ENCODE measurements around the gene YTHDF1. TPM values are rescaled to one million over a fixed set of nuclear protein-coding genes. Genes with fewer than 3 reads are reported as not detected.

The YTHDF1 gene
- total RNA-seq, 2 donors from 2014 or later: 21.8 to 31.8 TPM

GRCh38 chr20:63168861-63169260, 47.1 kb downstream of the YTHDF1 start:
- no peaks in the 10 kb centered on the region for H3K27me3 ChIP-seq (replicated peaks; ENCODE audit: insufficient read depth)
- no peaks in the 10 kb centered on the region for H3K36me3 ChIP-seq

GRCh38 chr20:63167918-63168520, 47.9 kb downstream of the YTHDF1 start:
- ATAC-seq (ENCODE audit: insufficient number of reproducible peaks, low FRiP score, low read depth) (no peak), DNase-seq (ENCODE audit: low spot score) (no peak)
- Histone ChIP-seq H3K27me3 (replicated peaks; ENCODE audit: insufficient read depth) (no peaks in the 10 kb centered on the region), H3K27ac (no peak overlapping the region), H3K4me3 (no peak overlapping the region), H3K9me3 (no peaks in the 10 kb centered on the region), H3K4me1 (ENCODE audit: control insufficient read depth in 1 of 2, low read depth in 2 of 2) (no peaks in the 10 kb centered on the region), H3K36me3 (no peaks in the 10 kb centered on the region)
- TF ChIP-seq CTCF (IDR thresholded peaks at IDR 0.05): no peak

More at GRCh38 chr20:63168861-63169260, 47.1 kb downstream of the YTHDF1 start:
- H3K4me1 ChIP-seq (ENCODE audit: control insufficient read depth in 1 of 2, low read depth in 2 of 2): no peaks in the 10 kb centered on the region
- H3K4me3 ChIP-seq: no peak overlapping the region
- DNase-seq (ENCODE audit: low spot score) (no peak), ATAC-seq (ENCODE audit: insufficient number of reproducible peaks, low FRiP score, low read depth) (no peak)
- TF ChIP-seq CTCF (IDR thresholded peaks at IDR 0.05): no peak
- no peak overlapping the region for H3K27ac ChIP-seq
- no peaks in the 10 kb centered on the region for H3K9me3 ChIP-seq

GRCh38 chr20:63167026-63167917, 48.7 kb downstream of the YTHDF1 start:
- H3K27ac ChIP-seq: no peak overlapping the region
- DNase-seq (ENCODE audit: low spot score) (no peak), ATAC-seq (ENCODE audit: insufficient number of reproducible peaks, low FRiP score, low read depth) (no peak)
- no peak overlapping the region for H3K4me3 ChIP-seq
- no peaks in the 10 kb centered on the region for H3K4me1 ChIP-seq (ENCODE audit: control insufficient read depth in 1 of 2, low read depth in 2 of 2)
- no peaks in the 10 kb centered on the region for H3K9me3 ChIP-seq
- no peak for TF ChIP-seq CTCF (IDR thresholded peaks at IDR 0.05)
- no peaks in the 10 kb centered on the region for H3K27me3 ChIP-seq (replicated peaks; ENCODE audit: insufficient read depth)
- H3K36me3 ChIP-seq: no peaks in the 10 kb centered on the region

GRCh38 chr20:63166193-63167020, 49.5 kb downstream of the YTHDF1 start:
- Histone ChIP-seq H3K9me3 (no peaks in the 10 kb centered on the region), H3K36me3 (no peaks in the 10 kb centered on the region), H3K27me3 (replicated peaks; ENCODE audit: insufficient read depth) (no peaks in the 10 kb centered on the region), H3K27ac (no peak overlapping the region), H3K4me1 (ENCODE audit: control insufficient read depth in 1 of 2, low read depth in 2 of 2) (no peaks in the 10 kb centered on the region), H3K4me3 (no peak overlapping the region)
- ATAC-seq (ENCODE audit: insufficient number of reproducible peaks, low FRiP score, low read depth): no peak
- no peak for DNase-seq (ENCODE audit: low spot score)
- no peak for TF ChIP-seq CTCF (IDR thresholded peaks at IDR 0.05)

Measured in thoracic aorta (tissue), 2 donors.